Cardiac muscle cell (in vitro differentiated cells and primary cell): ENCODE results near the gene ELL. TPM values are rescaled to one million over a fixed set of nuclear protein-coding genes. Genes with fewer than 3 reads are reported as not detected.
A peak's percentile ranks its signal among the peaks of the same experiment; 100 is the strongest.

ENCODE experiments used
- DNase-seq, 2 donors: peaks; one replicate each; pipeline versions ENCODE4 v3.0.0 to v3.0.0-alpha.2; 2010 to 2017; ENCODE audit warnings: low read depth in 1 of 2, low spot score in 1 of 2
- H3K27ac ChIP-seq: fragments of 200-600 bp; sonication (generic); 2 replicates; pipeline ENCODE4 v1.5.1; 2016
- H3K27me3 ChIP-seq: fragments of 200-600 bp; sonication (generic); 2 replicates; pipeline ENCODE4 v1.6.0; 2016; ENCODE audit warnings: control low read depth
- H3K36me3 ChIP-seq: fragments of 200-600 bp; sonication (generic); 2 replicates; pipeline ENCODE4 v1.5.1; 2016; ENCODE audit warnings: control low read depth
- H3K4me1 ChIP-seq: fragments of 200-600 bp; sonication (generic); 2 replicates; pipeline ENCODE4 v1.8.1; 2017; ENCODE audit warnings: low read depth, mild to moderate bottlenecking, mixed run types
- H3K4me3 ChIP-seq: fragments of 200-600 bp; sonication (generic); 2 replicates; pipeline ENCODE4 v1.5.1; 2016; ENCODE audit warnings: mild to moderate bottlenecking
- H3K9me3 ChIP-seq: fragments of 200-600 bp; sonication (generic); 2 replicates; pipeline ENCODE4 v1.5.1; 2017; ENCODE audit warnings: low read depth, mild to moderate bottlenecking, control low read depth
- CTCF ChIP-seq: IDR thresholded peaks from 2 replicates; pipeline ENCODE4 v1.5.1; 2012; ENCODE audit warnings: low read depth, mild to moderate bottlenecking, low read length
- polyA plus RNA-seq: library from polyadenylated mRNA; unstranded; fragments of >200 nt; fragmentation: Nextera tagmentation; extraction: Ambion mirVana; gene quantifications from 2 replicates; pipeline ENCODE4 v1.2.1, GENCODE V29; 2016
- total RNA-seq: library from RNA; depleted of rRNA; stranded (reverse); fragments of >200 nt; gene quantifications from 2 replicates; pipeline ENCODE4 v1.2.3, GENCODE V29; 2016

The ELL gene
- total and polyA plus RNA-seq, 2 experiments from 2014 or later: 14.8 to 20.7 TPM

GRCh38 chr19:18423258-18424020 is 98.4 kb downstream of the ELL start:
- no peaks in the 10 kb centered on the region for H3K27me3 ChIP-seq
- H3K4me3 ChIP-seq: no peak overlapping the region
- no peaks in the 10 kb centered on the region for H3K36me3 ChIP-seq
- no peak for TF ChIP-seq CTCF
- no peaks in the 10 kb centered on the region for H3K9me3 ChIP-seq
- DNase-seq: no peak
- H3K27ac ChIP-seq: no peak overlapping the region
- peaks cover 18% of the 10 kb centered on the region for H3K4me1 ChIP-seq

- H3K27me3 ChIP-seq: no peaks in the 10 kb centered on the region
- H3K4me3 ChIP-seq: no peak overlapping the region
- no peak for DNase-seq
- H3K9me3 ChIP-seq: no peaks in the 10 kb centered on the region
- TF ChIP-seq CTCF: no peak
- peaks cover 18% of the 10 kb centered on the region for H3K4me1 ChIP-seq
- no peak overlapping the region for H3K27ac ChIP-seq
- no peaks in the 10 kb centered on the region for H3K36me3 ChIP-seq
These were observed 99.2 kb downstream of the ELL start for GRCh38 chr19:18422530-18423191.

GRCh38 chr19:18421371-18421959 is 100.4 kb downstream of the ELL start:
- Histone ChIP-seq H3K4me1 (peaks cover 19% of the 10 kb centered on the region), H3K27ac (no peak overlapping the region), H3K4me3 (no peak overlapping the region), H3K9me3 (no peaks in the 10 kb centered on the region), H3K27me3 (no peaks in the 10 kb centered on the region), H3K36me3 (no peaks in the 10 kb centered on the region)
- no peak for TF ChIP-seq CTCF
- DNase-seq: no peak

- H3K9me3 ChIP-seq: no peaks in the 10 kb centered on the region
- H3K27ac ChIP-seq: no peak overlapping the region
- H3K36me3 ChIP-seq: no peaks in the 10 kb centered on the region
- no peak overlapping the region for H3K4me3 ChIP-seq
- H3K27me3 ChIP-seq: no peaks in the 10 kb centered on the region
- peaks cover 13% of the 10 kb centered on the region for H3K4me1 ChIP-seq
- TF ChIP-seq CTCF: no peak
- DNase-seq: no peak
These were observed 100.9 kb downstream of the ELL start for GRCh38 chr19:18420930-18421329.

- Histone ChIP-seq H3K27me3 (no peaks in the 10 kb centered on the region), H3K9me3 (no peaks in the 10 kb centered on the region), H3K4me1 (peaks cover 12% of the 10 kb centered on the region), H3K27ac (peak overlapping the region; percentile 45), H3K36me3 (no peaks in the 10 kb centered on the region), H3K4me3 (peak overlapping the region; percentile 43)
- DNase-seq: no peak
- TF ChIP-seq CTCF: no peak
These were observed 102.0 kb downstream of the ELL start for GRCh38 chr19:18419699-18420460.
